Stimulated activated CD4-positive, alpha-beta T cell treated with anti-CD3 and anti-CD28 coated beads, Interleukin-15, amount 100 ng/mL, for 1 hour (primary cell): Measurements from ENCODE around the gene GJB5.

Experiments used
- DNase-seq, 2 donors: peaks; one replicate each; pipeline ENCODE4 v3.0.0-alpha.2; 2020; ENCODE audit warnings: low read depth in 1 of 2, low spot score in 1 of 2

Gene GJB5

DNA sequence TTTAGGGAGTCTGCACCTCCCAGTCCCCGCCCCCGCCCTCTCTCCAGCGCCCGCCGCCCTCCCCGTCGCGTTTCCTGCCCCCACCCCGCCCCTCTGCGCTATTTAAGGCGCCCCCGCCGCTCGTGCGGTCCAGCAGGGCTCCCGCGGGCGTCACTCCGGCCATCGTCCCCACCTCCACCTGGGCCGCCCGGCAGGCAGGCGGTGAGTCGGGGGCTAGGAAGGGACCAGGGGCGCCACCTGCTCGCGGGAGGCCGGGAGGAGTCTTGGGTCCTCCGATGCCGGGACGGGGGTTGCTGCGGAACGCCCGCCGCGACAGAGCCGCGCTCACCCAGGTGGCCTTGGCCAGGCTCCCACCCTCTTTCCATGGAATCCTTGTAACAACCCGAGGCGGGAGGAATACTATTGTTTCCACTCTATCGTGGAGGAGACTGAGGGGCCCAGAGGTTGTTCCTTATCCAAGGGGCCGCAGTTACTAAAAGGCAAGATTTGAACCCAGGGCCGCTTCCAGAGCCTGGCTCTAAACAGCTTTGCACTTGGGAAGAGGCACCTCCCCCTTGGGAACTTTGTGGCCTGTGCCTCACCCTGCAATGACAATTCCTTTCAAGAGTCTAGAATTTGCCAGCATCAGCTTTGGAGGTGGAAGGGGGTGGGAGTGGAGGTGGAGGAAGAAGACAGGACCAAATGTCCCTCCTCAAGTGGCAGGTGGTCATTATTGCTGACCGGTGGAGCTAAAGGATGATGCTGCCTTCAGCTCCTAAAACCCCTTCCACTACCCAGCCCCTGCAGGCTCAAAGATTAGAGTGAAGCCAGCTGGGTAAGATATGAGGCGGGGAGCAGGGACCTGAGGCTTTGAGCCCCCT lies 38.3 kb downstream of the GJB5 start, which contains the start of gene GJA4:
GJA4 (plus strand) TSS at position 132 of the 860 bp plus-strand sequence. CDS start 1,215 bp downstream, outside the sequence.
- DNase-seq, result no peak

GRCh38 chr1:34794001-34794789 lies 39.3 kb downstream of the GJB5 start:
- DNase-seq, result no peak

DNA sequence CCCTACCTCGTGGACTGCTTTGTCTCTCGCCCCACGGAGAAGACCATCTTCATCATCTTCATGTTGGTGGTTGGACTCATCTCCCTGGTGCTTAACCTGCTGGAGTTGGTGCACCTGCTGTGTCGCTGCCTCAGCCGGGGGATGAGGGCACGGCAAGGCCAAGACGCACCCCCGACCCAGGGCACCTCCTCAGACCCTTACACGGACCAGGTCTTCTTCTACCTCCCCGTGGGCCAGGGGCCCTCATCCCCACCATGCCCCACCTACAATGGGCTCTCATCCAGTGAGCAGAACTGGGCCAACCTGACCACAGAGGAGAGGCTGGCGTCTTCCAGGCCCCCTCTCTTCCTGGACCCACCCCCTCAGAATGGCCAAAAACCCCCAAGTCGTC lies 39.9 kb downstream of the GJB5 start:
- DNase-seq, result no peak

GRCh38 chr1:34795916-34796315 lies 41.1 kb downstream of the GJB5 start:
- DNase-seq, result no peak

- DNase-seq, result no peak
Observed at GRCh38 chr1:34796990-34797389, 42.1 kb downstream of the GJB5 start.

DNA sequence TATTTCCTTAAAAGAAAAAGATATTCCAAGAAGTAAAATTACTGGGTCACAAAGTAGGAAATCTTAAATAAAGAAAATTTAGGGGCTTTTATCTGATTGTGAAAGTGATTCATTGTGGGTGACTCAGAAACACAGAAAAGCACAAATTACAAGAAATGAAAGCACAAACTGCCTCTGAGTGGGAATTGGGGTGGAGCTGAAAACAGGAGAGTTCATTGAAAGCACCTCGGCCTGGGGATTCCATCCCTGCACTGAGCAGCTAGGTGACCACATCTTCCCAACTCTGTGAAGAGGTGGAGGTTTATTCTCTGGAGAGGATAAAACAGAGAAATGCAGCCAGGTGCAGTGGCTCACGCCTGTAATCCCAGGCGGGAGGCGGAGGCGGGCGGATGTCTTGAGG lies 45.4 kb downstream of the GJB5 start:
- DNase-seq, result no peak

DNA sequence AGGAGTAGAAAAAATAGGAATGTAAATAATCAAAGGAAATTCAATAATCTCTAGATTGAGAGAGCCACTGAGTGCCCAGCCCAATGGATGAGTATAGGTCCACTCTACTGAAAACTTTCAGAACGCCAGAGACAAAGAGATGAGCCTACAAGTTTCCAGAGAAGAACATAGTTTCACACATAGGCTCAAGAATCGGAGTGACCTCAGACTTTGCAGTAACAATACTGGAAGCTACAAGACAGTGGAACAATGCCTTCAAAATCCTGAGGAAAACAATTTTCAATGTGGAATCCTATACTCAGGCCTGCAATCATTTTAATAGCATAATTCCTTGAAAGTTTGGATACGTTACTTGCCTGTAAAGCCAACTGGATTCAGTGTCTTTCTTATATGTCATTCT lies 48.9 kb downstream of the GJB5 start:
- DNase-seq, result no peak

DNA sequence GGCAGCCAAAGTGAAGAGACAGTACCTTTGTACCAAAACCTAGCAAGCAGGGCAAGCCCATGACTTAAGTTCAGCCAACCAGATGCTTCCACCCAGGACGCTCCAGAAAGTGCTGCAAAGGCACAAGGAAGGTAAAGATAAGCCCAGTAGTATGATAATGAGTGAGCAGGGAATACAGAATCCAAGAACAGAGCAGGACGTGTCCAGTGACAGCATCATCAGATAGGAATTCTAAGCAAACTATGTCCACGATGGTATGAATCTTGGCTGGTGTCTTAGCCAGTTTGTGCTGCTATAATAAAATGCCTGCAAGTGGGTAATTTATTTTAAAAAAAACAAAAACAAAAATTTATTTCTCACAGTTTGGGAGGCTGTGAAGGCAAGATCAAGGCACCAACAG lies 51.5 kb downstream of the GJB5 start:
- no peak for DNase-seq
